CD8-positive, alpha-beta memory T cell (primary cell): ENCODE results near the gene IPO9. TPM values are rescaled to one million over a fixed set of nuclear protein-coding genes. Genes with fewer than 3 reads are reported as not detected.

Experiments
- CTCF ChIA-PET: fragments of 350-600 bp; sonication (Branson Sonifier 250); formaldehyde crosslinking; loops from one replicate; lab custom pipeline; 2021; ENCODE audit warnings: antibody characterized with exemption; lab: Charles Lee
- POLR2A ChIA-PET: fragments of 350-600 bp; sonication (Branson Sonifier 250); formaldehyde crosslinking; loops from one replicate; lab custom pipeline; 2021; ENCODE audit warnings: antibody characterized with exemption; lab: Charles Lee
- DNase-seq, 5 donors: peaks; one replicate each; pipeline versions ENCODE4 v3.0.0 to v3.0.0-alpha.2; 2020 to 2022; ENCODE audit warnings: mixed read lengths in 1 of 5
- H3K27ac ChIP-seq: one replicate; pipeline ENCODE4 v1.7.0; 2013; ENCODE audit warnings: low read depth, mild to moderate bottlenecking, low read length, moderate library complexity
- H3K27me3 ChIP-seq: 2 replicates; pipeline ENCODE4 v1.7.0; 2013; ENCODE audit warnings: low read length, mild to moderate bottlenecking; ENCODE audit not compliant: insufficient read depth, poor library complexity, severe bottlenecking
- H3K36me3 ChIP-seq: 2 replicates; pipeline ENCODE4 v1.7.0; 2013; ENCODE audit warnings: mild to moderate bottlenecking, low read length, moderate library complexity; ENCODE audit not compliant: insufficient read depth
- H3K4me1 ChIP-seq: 2 replicates; pipeline ENCODE4 v1.7.0; 2013; ENCODE audit warnings: mild to moderate bottlenecking, low read length, moderate library complexity; ENCODE audit not compliant: insufficient read depth
- H3K4me3 ChIP-seq: 2 replicates; pipeline ENCODE4 v1.7.0; 2013; ENCODE audit warnings: mild to moderate bottlenecking, low read length
- H3K9me3 ChIP-seq: 2 replicates; pipeline ENCODE4 v1.7.0; 2013; ENCODE audit warnings: mild to moderate bottlenecking, low read length
- H3K27ac Mint-ChIP-seq, 8 donors: one replicate each; pipeline ENCODE4 v1.8.0; 2020 to 2021; ENCODE audit warnings: mixed read lengths in 8 of 8, mild to moderate bottlenecking in 6 of 8, inconsistent platforms in 3 of 8, moderate library complexity in 3 of 8
- H3K27me3 Mint-ChIP-seq, 2 donors: one replicate each; pipeline ENCODE4 v1.8.0; 2020 to 2021; ENCODE audit warnings: mixed read lengths in 2 of 2, mild to moderate bottlenecking in 1 of 2, moderate library complexity in 1 of 2
- H3K36me3 Mint-ChIP-seq, 3 donors: one replicate each; pipeline ENCODE4 v1.8.0; 2020 to 2021; ENCODE audit warnings: mixed read lengths in 3 of 3, inconsistent platforms in 1 of 3, mild to moderate bottlenecking in 1 of 3
- H3K4me1 Mint-ChIP-seq, 3 donors: one replicate each; pipeline ENCODE4 v1.8.0; 2020 to 2021; ENCODE audit warnings: mixed read lengths in 3 of 3, inconsistent platforms in 1 of 3, mild to moderate bottlenecking in 1 of 3
- H3K4me3 Mint-ChIP-seq, 7 donors: one replicate each; pipeline ENCODE4 v1.8.0; 2020 to 2021; ENCODE audit warnings: mixed read lengths in 7 of 7, mild to moderate bottlenecking in 6 of 7, moderate library complexity in 4 of 7, inconsistent platforms in 2 of 7
- H3K9me3 Mint-ChIP-seq, 5 donors: one replicate each; pipeline ENCODE4 v1.8.0; 2020 to 2022; ENCODE audit warnings: mixed read lengths in 5 of 5, mild to moderate bottlenecking in 3 of 5, moderate library complexity in 2 of 5, inconsistent platforms in 1 of 5
- polyA plus RNA-seq: library from polyadenylated mRNA; unstranded; fragments of 300-500 nt; fragmentation: Illumina TruSeq; gene quantifications from one replicate; pipeline ENCODE4 v1.2.3, GENCODE V29; 2021
- total RNA-seq, 2 experiments: library from RNA; stranded (reverse); gene quantifications; one replicate each; pipeline ENCODE4 v1.2.3, GENCODE V29; 2021

The IPO9 gene
- total and polyA plus RNA-seq, 3 experiments from 2014 or later, result 27.8 to 71.2 (median 65.2) TPM

DNA sequence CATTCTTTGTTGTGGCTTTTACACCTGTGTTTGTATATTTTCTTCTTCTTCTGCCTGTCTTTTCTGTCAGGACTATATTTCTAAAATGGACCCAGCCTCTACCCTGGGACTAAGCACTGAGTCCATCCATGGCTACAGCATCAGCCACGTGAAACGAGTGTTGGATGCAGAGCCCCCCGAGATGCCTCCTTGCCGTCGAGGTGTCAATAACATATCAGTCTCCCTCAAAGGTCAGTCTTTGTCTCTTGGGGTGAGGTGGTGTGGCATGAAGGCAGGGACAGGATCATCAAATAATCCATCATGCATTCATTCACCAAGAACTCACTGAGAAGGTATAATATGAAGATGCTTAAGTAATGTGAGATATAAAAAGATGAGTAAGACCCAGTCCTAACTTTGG is 19.1 kb upstream of the IPO9 start:
- Mint-ChIP-seq H3K27ac (no peak overlapping the region), H3K4me3 (no peak overlapping the region), H3K9me3 (no peaks in the 10 kb centered on the region), H3K27me3 (no peaks in the 10 kb centered on the region), H3K4me1 (no peaks in the 10 kb centered on the region), H3K36me3 (peaks cover 9 to 53% (median 14%) of the 10 kb centered on the region in 3 donors)
- POLR2A ChIA-PET, result no interaction called here
- Histone ChIP-seq H3K9me3 (no peaks in the 10 kb centered on the region), H3K27ac (no peak overlapping the region), H3K4me1 (no peaks in the 10 kb centered on the region), H3K36me3 (no peaks in the 10 kb centered on the region), H3K27me3 (no peaks in the 10 kb centered on the region), H3K4me3 (no peak overlapping the region)
- CTCF ChIA-PET, result interaction anchor here (1.3 kb wide), 1 partner anchor 9 kb away, joined by 3 read pairs; no protein-coding TSS in a partner anchor
- DNase-seq, result no peak

DNA sequence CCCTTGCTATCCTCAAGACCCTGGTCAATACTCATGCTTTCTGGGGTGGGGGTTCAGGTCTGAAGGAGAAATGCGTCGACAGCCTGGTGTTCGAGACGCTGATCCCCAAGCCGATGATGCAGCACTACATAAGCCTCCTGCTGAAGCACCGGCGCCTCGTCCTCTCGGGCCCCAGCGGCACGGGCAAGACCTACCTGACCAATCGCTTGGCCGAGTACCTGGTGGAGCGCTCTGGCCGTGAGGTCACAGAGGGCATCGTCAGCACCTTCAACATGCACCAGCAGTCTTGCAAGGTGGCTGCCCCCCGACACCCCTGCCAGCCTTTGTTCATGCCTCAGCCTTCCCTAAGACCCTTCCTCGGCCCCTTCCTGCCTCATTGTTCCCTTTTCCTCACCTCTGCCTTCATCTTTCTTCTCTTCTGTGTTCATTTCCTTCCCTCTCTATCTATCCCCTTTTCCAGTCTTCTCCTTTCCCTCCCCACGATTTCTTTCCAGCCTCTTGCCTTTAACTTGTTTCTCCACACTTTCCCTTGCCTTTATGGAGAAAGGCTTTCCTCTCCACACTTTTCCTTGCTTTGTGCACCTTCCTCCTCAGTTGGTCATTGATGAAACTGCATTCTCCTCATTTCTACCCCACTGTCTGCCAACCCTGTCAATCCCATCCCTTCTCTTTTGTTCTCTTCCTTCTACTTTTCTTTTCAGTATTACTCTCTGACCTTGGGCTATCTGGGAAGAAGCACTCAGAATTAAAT is 18.3 kb upstream of the IPO9 start:
- Histone ChIP-seq H3K36me3 (no peaks in the 10 kb centered on the region), H3K4me3 (no peak overlapping the region), H3K27me3 (no peaks in the 10 kb centered on the region), H3K27ac (no peak overlapping the region), H3K9me3 (no peaks in the 10 kb centered on the region), H3K4me1 (no peaks in the 10 kb centered on the region)
- Mint-ChIP-seq H3K27ac (peak overlapping the region in 1 of 8 donors; percentile 1), H3K9me3 (no peaks in the 10 kb centered on the region), H3K36me3 (peaks cover 9 to 51% (median 14%) of the 10 kb centered on the region in 3 donors), H3K4me3 (no peak overlapping the region), H3K27me3 (no peaks in the 10 kb centered on the region), H3K4me1 (no peaks in the 10 kb centered on the region)
- no peak for DNase-seq
- ChIA-PET POLR2A (no interaction called here), CTCF (interaction anchor here (1.3 kb wide), 1 partner anchor 8 kb away, joined by 3 read pairs; no protein-coding TSS in a partner anchor)

DNA sequence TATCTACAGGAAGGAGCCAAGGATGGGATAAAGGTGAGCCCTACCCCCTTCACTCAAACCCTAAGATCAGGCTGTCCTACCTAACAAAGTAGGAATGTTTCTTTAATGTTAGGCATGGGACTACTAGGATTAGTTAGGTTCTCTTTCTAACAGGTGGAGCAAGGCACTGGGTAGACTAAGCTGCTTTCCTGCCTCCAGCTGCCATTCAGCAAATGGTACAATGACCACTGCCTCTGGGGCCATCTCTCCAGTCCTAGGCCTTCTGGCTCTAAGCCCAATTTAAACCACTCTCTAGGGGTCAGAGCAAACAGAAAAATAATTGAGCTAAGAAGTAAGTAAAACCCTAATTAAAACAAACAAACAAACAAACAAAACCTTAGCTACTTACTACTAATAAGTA is 15.7 kb upstream of the IPO9 start:
- H3K27ac Mint-ChIP-seq, result no peak overlapping the region
- H3K4me3 Mint-ChIP-seq, result no peak overlapping the region
- no peak for DNase-seq
- Histone ChIP-seq H3K27ac (no peak overlapping the region), H3K36me3 (no peaks in the 10 kb centered on the region), H3K27me3 (no peaks in the 10 kb centered on the region), H3K4me1 (no peaks in the 10 kb centered on the region), H3K4me3 (no peak overlapping the region), H3K9me3 (no peaks in the 10 kb centered on the region)
- no peaks in the 10 kb centered on the region for H3K4me1 Mint-ChIP-seq
- POLR2A ChIA-PET, result no interaction called here
- peaks cover 6 to 50% (median 9%) of the 10 kb centered on the region in 3 donors for H3K36me3 Mint-ChIP-seq
- CTCF ChIA-PET, result interaction anchor here (1.0 to 1.4 kb wide), 2 partner anchors 9 kb away, joined by 3 read pairs; no protein-coding TSS in a partner anchor
- H3K27me3 Mint-ChIP-seq, result no peaks in the 10 kb centered on the region
- no peaks in the 10 kb centered on the region for H3K9me3 Mint-ChIP-seq

DNA sequence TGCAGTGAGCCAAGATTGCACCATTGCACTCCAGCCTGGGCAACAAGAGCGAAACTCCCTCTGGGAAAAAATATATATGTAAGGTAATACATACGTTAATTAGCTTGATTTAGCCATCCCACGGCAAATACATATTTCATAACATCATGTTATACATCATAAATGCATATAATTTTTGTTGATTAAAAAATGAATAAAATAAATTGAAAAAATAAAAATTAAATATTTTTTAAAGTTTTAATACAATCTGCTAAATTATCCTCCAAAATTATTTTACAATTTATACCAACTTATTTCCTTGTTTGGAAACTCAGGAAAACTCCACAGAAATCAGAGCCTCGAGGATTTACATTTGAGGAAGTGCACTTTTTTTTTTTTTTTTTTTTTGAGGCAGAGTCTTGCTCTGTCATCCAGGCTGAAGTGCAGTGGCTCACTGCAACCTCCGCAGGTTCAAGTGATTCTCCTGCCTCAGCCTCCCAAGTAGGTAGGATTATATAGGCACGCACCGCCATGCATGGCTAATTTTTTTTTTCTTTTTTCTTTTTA is 12.6 kb upstream of the IPO9 start:
- Mint-ChIP-seq H3K27me3 (no peaks in the 10 kb centered on the region), H3K36me3 (peaks cover 2 to 37% (median 6%) of the 10 kb centered on the region in 3 donors), H3K27ac (no peak overlapping the region), H3K4me1 (no peaks in the 10 kb centered on the region), H3K4me3 (no peak overlapping the region), H3K9me3 (no peaks in the 10 kb centered on the region)
- no peak overlapping the region for H3K27ac ChIP-seq
- CTCF ChIA-PET, result no interaction called here
- DNase-seq, result no peak
- no peaks in the 10 kb centered on the region for H3K4me1 ChIP-seq
- no peak overlapping the region for H3K4me3 ChIP-seq
- POLR2A ChIA-PET, result no interaction called here
- no peaks in the 10 kb centered on the region for H3K9me3 ChIP-seq
- H3K27me3 ChIP-seq, result no peaks in the 10 kb centered on the region
- H3K36me3 ChIP-seq, result no peaks in the 10 kb centered on the region

DNA sequence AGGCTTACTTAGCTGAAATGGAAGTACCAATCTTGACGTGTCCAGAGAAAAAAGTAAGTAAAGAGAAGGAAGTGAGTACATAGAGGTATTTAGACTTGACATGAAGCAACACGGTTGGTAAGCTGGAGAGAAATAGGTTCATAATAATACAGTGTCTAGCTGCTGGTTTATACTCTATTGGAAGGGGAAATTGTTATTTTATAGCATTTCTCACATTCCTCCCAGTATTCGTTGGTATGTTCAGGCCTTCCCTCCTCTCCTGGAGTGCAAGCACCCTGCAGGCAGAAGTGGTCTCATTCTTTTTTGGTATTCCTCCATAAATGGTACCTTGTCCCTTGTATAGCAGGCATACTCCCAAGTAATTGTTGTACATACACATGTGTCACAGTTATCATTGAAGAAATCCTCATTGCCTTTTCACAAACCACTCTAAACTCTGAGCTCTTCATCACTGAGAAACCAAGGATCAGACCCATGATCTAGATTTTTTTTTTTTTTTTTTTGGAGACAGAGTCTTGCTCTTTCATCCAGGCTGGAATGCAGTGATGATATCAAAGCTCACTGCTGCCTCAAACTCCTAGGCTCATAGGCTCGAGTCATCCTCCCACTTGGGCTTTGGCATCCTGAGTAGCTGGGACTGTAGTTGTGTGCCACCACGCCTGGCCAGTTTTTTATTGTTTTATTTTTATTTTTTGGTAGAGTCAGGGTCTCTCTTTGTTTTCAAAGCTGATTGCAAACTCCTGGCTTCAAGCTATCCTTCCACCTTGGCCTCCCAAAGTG is 9.8 kb upstream of the IPO9 start:
- Mint-ChIP-seq H3K4me3 (no peak overlapping the region), H3K9me3 (no peaks in the 10 kb centered on the region), H3K36me3 (peaks cover 0 to 21% (median 0%) of the 10 kb centered on the region in 3 donors), H3K27ac (no peak overlapping the region), H3K27me3 (no peaks in the 10 kb centered on the region), H3K4me1 (no peaks in the 10 kb centered on the region)
- no peak for DNase-seq
- no peak overlapping the region for H3K4me3 ChIP-seq
- ChIA-PET CTCF (interaction anchor here (0.9 to 2.1 kb wide), 3 partner anchors 9 to 115 kb away, joined by 3 to 6 read pairs (median 3); partner anchors contain the start of gene IPO9), POLR2A (no interaction called here)
- H3K9me3 ChIP-seq, result no peaks in the 10 kb centered on the region
- no peaks in the 10 kb centered on the region for H3K36me3 ChIP-seq
- H3K27ac ChIP-seq, result no peak overlapping the region
- H3K27me3 ChIP-seq, result no peaks in the 10 kb centered on the region
- no peaks in the 10 kb centered on the region for H3K4me1 ChIP-seq

DNA sequence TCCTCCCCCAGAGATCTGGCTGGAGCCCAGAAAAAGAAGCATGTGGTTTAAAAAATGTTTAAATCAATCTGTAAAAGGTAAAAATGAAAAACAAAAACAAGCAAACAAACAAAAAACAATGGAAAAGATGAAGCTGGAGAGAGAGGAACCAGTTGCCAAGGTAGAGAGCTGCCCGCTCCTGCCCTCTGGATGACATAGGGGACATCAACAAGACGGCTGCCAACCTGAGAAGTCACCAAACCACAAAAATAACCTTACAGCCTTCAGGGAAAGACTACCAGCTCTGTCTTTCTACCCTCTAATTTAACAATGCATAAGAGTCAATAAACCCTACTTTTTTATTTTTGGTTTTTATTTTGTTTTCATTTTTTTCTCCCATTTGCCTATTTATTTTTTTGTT is 8.5 kb upstream of the IPO9 start:
- no peaks in the 10 kb centered on the region for H3K27me3 Mint-ChIP-seq
- Histone ChIP-seq H3K27ac (no peak overlapping the region), H3K4me3 (no peak overlapping the region), H3K9me3 (no peaks in the 10 kb centered on the region), H3K27me3 (no peaks in the 10 kb centered on the region), H3K36me3 (no peaks in the 10 kb centered on the region), H3K4me1 (no peaks in the 10 kb centered on the region)
- peak overlapping the region in 1 of 8 donors; percentile 47 for H3K27ac Mint-ChIP-seq
- ChIA-PET POLR2A (no interaction called here), CTCF (interaction anchor here (1.0 kb wide), 1 partner anchor 15 kb away, joined by 4 read pairs; no protein-coding TSS in a partner anchor)
- H3K9me3 Mint-ChIP-seq, result no peaks in the 10 kb centered on the region
- no peaks in the 10 kb centered on the region for H3K4me1 Mint-ChIP-seq
- no peak for DNase-seq
- peaks cover 0 to 21% (median 0%) of the 10 kb centered on the region in 3 donors for H3K36me3 Mint-ChIP-seq
- H3K4me3 Mint-ChIP-seq, result no peak overlapping the region

DNA sequence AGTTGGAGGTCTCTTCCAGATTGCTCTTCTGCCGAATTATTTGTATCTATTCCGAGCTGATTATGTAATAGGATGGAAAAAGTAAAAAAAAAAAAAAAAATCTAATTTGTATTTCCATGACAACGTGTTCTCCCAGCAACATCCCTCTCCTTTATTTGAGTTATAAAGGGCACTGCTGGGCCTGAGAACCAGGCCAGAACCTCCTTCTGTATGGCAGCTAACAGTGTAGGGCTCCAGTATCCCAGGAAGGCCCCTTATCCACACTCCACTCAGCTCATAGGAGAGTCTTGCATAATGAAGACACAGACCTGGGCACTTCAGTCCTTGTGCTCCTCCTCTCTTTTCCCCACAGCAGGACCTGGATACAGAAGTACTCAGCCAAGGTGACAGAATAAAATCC is 3.7 kb upstream of the IPO9 start:
- Histone ChIP-seq H3K36me3 (no peaks in the 10 kb centered on the region), H3K4me1 (peaks cover 12% of the 10 kb centered on the region), H3K9me3 (no peaks in the 10 kb centered on the region), H3K4me3 (no peak overlapping the region), H3K27me3 (no peaks in the 10 kb centered on the region), H3K27ac (no peak overlapping the region)
- ChIA-PET CTCF (no interaction called here), POLR2A (no interaction called here)
- H3K27me3 Mint-ChIP-seq, result no peaks in the 10 kb centered on the region
- DNase-seq, result no peak
- H3K36me3 Mint-ChIP-seq, result peaks cover 0 to 7% (median 0%) of the 10 kb centered on the region in 3 donors
- peaks cover 15 to 20% (median 19%) of the 10 kb centered on the region in 3 donors for H3K4me1 Mint-ChIP-seq
- H3K27ac Mint-ChIP-seq, result no peak overlapping the region
- H3K9me3 Mint-ChIP-seq, result no peaks in the 10 kb centered on the region
- no peak overlapping the region for H3K4me3 Mint-ChIP-seq

DNA sequence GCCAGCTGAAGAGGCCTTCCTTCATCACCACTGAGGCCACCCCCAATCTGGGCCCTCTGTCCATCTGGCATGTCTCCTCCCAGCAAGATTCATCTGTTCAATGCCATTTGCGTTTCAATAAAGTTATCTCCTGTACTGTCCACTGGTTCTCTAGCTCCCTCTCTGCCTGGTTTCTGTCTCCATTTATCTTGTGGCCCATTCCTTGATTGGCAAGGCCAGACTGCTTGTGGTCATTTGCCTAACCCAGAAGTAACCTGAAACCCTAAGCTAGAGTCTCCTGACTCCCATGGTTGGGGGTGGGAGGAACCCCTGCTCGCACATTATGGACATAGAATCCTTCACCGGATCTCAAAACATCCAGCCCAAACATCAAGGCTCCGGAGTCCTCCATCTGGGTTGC is 2.1 kb upstream of the IPO9 start:
- Mint-ChIP-seq H3K36me3 (peaks cover 0 to 8% (median 0%) of the 10 kb centered on the region in 3 donors), H3K27ac (no peak overlapping the region), H3K9me3 (no peaks in the 10 kb centered on the region), H3K27me3 (no peaks in the 10 kb centered on the region), H3K4me3 (no peak overlapping the region), H3K4me1 (peaks cover 30 to 36% (median 34%) of the 10 kb centered on the region in 3 donors)
- no peaks in the 10 kb centered on the region for H3K9me3 ChIP-seq
- POLR2A ChIA-PET, result no interaction called here
- no peaks in the 10 kb centered on the region for H3K36me3 ChIP-seq
- H3K27me3 ChIP-seq, result no peaks in the 10 kb centered on the region
- DNase-seq, result no peak
- CTCF ChIA-PET, result no interaction called here
- H3K4me1 ChIP-seq, result peaks cover 28% of the 10 kb centered on the region
- no peak overlapping the region for H3K4me3 ChIP-seq
- no peak overlapping the region for H3K27ac ChIP-seq
